DMS79 treated with DMSO at 0.1 percent for 48 hours (cell line): ENCODE results near the gene CADM1.

Experiments used
- DNase-seq: peaks from one replicate; lab custom pipeline; 2025; lab: John Stamatoyannopoulos, UW

The CADM1 gene

DNA sequence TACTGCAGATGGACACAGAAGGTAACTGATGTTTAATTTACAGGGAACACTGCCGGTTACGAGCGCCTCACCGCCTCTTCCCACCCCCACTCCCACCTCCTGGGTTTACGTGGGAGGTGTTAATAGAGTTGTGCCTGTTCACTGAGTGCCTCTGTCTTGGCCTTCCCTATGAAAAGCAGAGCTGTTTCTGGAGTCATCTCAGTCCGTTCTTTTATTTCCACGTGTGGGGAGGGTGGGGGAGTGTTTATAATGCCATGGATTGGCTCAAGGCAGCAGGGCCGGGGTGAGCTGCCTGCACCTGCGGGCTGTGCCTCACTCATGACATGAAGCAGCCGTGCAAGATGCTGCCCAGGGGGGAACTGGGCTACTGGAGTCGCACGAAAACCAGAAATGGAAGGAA lies 322.7 kb downstream of the CADM1 start:
- no peak for DNase-seq

DNA sequence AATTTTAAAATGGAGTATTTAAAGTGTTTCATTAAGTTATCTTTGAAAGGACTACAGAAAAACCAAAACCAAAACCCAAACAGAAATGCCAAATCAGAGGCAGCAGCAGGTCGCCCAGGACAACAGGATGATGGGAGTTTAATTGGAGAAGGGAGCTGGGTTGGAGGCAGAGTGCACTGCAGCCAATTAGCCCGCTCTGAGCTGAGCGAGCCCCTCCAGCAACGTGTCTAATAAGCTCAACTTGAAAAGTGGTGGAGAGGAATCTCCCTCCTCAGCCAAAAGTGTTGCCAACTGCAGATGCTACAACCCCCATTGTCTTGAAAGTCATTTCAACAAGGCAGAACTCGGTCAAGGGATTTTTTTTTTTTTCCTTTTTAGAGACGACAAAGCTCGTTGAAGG lies 323.9 kb downstream of the CADM1 start:
- DNase-seq, result peak; percentile 17

DNA sequence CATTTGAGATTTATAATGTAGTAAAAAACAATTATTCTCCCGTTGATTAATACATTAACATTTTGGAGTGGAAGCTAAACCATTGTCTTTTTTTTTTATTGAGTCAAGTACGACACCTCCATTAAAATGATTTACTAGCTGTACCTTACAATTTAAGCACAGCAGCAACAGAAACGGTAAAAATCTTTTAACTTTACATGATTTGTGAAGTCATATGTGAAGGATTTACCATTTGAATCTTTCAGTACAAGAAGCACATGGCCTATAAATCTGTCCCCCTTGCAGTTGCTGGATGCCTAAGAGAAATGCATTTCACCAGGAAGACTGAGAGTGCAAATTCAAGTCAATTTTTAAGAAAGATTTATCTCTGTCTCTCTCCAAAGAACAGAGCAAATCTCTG lies 324.6 kb downstream of the CADM1 start:
- no peak for DNase-seq

DNA sequence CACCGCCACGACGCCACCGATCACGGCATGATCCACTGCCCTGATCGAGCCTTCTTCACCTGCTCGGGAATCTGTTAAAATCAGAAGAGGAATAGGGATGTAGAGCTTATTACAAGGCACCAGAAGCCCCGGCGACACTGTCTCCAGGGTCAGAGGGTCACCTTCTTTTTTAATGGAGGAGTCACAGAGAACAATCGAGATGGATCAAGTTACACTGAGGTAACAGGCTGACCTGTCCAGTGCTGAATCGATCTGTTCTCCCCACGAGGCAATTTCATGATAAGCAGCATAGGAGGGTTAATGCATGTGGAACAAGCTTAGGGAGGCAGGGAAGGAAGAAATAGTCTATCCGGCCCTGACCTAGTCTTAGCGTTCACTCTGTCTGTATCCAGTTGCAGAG lies 325.5 kb downstream of the CADM1 start:
- no peak for DNase-seq

DNA sequence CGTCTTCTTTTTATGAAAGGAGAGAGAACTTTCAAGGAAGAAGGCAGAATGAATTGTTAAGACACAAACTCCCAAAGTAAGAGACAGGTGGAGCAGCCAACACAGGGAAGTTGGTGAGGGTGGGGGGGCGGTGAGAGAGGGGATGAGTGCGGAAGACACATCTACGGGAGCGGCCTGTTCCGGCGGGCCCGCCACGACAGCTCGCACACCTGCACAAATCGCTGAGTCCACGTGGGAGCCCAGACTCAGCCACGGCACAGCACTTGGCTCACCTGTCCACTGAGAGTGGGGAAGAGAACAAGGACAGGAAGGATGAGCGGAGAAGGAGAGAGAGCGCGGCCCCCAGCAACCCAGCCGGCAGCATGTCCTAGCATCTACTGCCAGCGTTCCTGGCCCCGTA lies 331.1 kb downstream of the CADM1 start:
- DNase-seq, result no peak

DNA sequence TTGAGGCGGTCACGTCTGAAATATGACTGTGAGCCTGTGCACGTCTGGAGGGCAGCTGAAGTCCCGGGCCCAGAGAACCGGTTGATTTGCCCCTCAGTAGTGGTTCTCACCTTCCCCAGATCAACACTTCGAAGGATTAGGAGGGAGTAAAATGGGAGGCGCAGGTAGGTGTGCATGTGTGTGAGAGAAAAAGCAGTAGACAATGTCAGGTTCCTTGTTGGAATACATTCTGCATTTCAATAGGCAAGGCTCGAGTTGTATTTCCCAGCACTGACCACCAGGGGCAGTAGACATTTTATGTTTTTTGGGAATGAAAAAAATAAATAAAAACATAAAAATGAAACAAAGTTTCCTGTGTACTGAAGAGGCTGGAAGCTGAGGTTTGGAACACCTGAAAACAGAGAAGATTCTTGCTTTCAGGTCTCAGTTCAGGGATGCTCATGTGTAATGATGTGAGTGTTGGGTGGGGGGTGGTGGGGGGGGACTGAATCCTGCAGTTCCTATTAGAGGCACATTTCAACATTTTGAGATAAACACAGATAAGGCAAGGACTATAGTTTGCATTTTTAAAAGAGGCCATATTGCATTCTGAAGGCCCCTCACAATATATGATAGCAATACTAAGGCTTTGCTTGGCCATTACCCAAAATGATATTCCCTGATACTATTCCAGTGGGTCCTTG lies 333.9 kb downstream of the CADM1 start:
- no peak for DNase-seq

DNA sequence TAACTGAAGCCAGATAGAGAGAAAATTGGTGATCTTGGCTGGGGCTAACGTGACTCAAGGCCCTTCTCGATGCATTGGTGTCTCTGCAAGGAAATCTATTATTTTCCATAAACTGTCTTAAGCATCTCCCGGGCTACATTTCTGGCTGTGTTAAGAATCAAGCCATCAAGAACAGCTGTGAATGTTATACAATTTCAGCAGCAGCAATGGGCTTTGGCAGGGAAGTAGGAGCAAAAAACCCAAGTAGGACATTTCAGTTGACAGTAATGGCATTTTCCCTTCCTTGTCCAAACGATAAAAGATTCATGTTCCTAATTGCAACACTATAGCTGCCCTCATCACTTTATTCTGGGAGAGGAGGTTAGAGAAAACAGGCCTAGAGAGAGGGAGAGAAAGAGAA lies 335.0 kb downstream of the CADM1 start:
- DNase-seq, result no peak

DNA sequence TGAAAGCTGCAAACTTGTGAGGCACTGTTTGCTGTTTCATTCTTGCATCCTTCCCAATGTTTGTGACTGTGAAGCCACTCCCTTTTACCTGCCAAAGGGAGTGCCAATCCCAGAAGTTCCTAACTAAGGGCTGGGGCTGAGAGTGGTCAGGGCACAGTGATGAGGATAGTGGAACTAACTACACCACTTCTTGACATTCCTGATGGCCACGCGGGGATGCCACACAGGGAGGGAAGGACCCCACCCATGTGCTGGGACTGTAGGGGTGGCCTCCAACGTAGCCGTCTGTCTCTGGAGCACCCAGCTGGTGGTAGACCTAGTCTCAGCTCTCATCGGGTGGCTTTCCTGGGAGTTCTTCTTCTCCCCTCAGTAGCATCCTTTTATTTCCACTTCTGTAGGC lies 335.5 kb downstream of the CADM1 start:
- no peak for DNase-seq

DNA sequence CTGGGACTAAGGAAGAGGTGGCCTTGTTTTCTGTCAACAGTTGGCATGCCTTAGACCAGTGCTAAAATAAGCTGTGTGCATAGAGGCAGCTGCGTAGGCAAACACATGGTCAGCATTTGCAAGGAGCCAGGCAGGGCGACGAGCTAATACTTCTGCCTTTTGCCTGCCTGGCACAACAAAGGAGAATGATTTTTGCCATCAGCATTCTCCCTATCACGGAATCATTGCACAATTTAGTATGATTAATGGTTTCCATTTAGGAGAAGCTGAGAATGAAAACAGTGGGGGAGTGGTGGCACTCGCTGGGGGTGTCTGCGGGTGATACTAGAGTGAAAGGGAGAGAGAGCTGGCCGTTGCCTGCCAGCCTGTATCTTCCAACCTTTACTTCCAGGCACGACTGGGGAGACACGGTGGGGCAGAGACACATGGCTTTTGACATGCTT lies 336.0 kb downstream of the CADM1 start:
- no peak for DNase-seq

DNA sequence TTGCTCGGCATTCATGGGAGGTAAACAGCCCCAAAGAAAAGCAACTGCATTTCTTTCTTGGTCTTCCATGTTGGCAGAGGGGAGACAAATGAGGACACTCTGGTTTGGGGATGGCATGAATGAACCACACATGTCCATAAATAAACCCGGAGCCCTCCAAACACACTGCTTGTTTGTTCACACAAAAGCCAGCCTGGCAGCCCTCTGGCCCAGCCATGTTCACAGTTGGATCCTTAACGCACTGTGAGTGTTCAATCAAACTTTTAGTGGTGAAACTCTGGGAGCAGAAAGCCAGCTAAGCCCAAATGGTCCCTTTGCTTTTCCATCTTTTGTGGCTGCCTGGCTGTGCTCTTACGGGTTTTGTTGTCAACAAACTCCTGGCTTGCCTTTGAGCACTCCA lies 336.8 kb downstream of the CADM1 start:
- peak; percentile 23 for DNase-seq

DNA sequence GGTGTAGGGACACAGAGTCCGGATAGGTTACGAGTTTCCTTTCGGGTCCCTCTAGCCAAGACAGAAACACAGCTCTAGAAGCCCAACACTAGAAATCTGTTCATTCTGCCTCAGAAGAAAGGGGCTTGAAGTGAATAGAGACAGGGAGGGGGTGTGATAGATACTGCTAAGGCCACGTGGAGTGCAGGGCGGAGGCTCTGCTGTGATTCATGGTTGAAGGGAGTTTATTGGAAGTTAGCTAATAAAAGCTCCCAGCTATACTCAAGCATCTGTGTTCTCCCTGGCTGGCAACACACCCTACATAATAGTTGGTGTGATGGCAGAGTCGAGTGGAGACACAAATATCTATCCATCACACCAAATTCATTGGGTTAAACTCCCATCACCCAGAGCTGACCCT lies 337.4 kb downstream of the CADM1 start:
- DNase-seq, result no peak

DNA sequence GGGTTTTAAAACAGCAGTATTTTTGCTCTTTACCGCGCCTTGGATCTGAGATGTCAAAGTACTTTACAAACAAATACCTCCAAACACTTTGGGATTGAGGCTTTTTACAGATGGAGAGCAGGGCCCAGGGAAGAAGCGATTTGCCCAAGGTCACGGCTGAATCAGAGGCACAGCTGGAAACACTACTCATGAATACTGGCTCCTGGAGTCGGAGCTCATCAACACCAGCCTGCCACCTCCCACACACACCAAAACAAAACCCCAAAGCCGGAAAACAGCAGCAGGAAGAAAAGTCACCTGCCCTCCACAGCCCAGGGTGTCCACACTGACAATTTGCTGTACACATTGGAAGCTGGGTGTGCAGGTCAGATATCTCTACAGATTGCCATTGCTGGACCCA lies 339.4 kb downstream of the CADM1 start:
- DNase-seq, result no peak

DNA sequence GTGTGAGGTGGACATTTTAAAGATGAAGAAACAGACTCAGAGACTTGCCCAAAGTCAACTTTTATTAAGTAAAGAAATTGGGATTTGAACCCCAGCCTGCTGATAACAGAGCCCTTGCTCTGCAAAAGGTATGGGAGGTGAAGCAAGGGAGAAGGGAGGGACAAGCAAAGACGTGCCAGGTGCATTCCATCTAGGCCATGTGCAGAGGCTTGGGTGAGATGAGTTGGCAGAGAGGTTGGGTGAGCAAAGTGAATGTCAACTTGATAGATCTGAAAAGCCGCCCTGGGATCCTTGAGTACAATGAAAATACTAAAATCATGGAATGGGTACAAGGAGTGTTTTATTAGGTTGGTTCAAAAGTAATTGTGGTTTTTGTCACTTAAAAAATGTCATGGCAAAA lies 341.3 kb downstream of the CADM1 start:
- no peak for DNase-seq

DNA sequence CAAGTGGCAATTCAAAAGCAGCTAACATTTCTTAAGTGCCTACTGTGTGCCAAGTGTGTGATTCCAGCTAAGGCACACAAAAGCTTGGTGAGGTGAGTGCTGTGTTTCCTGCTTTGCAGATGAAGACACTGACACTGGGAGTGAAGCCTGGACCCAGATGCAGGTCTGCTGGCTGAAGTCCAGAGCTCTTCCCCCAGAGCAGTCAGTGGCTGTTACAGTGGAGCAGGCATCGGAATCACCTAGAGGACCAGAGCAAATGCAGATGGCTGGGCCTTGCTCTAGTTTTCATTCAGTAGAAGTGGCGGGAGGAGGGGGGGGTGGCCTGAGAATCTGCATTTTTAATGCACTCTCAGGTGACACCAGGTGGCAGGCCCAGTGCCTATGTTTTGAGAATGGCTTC lies 342.3 kb downstream of the CADM1 start:
- peak; percentile 93 for DNase-seq

DNA sequence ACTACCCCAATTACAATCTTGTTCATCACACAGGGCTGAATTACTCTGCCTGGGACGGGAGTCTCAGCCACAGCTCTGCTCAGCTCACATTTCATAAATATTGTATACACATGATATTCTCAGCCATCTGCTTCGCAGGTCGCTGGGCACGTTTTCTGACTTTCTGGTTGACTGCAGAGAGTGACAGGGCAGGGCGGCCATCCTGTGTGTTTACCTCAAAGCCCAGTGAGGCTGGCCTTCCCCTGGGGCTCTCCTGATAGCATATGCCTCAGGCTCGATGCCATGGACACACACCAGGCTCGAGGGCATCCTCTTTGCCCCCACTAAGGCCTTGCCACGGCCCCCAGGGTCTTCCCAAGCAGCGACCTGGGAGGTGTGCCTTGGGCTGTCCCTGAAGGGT lies 345.0 kb downstream of the CADM1 start:
- DNase-seq, result peak; percentile 37

DNA sequence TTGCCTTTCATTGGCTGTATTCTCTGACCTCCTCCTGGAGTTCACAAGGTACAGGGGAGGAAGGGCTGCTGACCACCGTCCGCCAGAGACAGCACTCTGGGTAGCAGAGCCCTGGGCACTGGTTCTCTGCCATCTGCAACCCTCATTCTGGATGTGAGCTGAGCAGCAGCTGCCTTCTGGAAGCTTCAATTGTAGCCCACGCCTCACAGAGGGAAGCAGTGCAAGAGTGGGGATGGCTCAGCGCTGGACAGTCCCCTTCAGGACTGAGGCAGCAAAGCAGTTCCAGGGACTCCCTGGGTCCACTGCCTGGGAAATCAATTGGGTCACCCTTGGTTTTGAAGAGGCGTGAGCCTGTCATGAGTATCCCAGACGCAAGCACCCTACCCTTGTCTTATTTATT lies 346.2 kb downstream of the CADM1 start:
- no peak for DNase-seq

DNA sequence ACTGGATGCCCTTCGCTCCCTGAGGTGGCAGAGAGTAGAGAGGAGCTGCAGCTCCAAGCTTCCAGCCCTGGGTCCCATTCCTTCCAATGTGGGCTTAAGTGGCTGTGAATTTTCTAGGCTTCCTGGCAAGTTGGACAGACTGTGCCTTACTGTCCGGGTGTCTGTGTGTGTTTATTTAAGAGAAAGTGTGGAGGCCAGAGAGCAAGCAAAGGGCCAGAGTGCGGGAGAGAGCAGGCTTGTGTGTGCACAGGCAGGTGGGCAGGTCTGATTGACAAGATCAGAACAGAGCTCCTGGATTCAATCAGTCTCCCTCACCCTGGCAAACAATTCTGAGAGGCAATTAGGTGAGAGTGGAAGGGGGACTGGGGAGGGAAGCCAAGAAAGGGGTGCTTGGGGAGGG lies 347.0 kb downstream of the CADM1 start:
- DNase-seq, result no peak

DNA sequence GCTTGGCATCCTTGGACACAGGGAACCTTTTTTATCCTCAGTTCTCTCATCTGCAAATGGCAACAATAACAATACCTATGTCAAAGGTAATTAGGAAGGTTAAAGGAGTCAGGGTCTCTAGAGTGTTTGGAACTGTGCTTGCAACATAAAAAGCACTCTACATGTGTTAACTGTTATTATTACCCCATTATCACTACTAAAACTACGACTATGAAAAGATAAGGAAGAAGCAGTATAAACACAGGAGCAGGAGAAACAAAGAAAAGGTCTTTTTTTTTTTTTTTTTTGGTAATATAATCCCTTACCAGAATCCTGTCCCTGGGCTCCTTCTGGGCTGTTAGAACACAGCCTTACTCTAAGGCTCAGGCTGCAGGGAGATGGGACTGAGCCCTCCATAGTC lies 348.2 kb downstream of the CADM1 start:
- DNase-seq, result no peak

DNA sequence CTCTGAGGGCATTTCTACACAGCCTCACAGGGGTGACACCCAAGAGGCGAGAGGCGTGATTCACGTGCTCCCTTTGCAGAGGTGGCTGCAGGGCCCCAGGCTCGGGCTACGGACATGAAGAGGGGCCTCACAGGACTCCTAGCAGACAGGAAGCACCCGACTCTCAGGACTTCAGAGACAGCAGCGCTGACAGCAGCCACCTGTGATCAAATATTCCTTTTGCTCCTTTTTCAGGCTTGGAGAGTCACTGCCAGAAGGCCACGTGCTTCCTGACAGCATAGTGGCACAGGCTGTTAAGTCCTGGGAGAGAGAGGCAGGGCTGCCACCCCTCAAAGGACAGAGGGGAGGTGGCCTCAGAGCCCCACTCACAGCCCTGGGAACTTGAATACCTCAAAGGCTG lies 348.9 kb downstream of the CADM1 start:
- no peak for DNase-seq

DNA sequence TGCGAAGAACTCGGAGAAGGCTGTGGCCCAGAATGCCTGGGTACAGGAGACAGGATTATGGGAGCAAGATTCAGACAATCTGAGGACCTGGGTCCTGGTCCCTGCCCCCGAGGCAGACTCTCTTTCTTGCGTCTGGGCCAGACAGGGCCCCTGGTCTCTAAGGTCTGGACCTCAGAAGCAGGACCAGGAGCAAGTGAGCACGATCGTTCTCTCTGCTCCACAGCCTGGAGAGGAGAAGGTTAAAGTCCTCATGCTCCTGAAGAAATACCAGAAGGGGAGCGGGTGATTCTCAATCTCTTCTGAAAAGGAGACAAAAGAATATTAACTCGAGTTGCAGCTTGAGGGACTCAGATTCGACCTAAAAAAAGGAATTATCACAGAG lies 349.9 kb downstream of the CADM1 start:
- no peak for DNase-seq

DNA sequence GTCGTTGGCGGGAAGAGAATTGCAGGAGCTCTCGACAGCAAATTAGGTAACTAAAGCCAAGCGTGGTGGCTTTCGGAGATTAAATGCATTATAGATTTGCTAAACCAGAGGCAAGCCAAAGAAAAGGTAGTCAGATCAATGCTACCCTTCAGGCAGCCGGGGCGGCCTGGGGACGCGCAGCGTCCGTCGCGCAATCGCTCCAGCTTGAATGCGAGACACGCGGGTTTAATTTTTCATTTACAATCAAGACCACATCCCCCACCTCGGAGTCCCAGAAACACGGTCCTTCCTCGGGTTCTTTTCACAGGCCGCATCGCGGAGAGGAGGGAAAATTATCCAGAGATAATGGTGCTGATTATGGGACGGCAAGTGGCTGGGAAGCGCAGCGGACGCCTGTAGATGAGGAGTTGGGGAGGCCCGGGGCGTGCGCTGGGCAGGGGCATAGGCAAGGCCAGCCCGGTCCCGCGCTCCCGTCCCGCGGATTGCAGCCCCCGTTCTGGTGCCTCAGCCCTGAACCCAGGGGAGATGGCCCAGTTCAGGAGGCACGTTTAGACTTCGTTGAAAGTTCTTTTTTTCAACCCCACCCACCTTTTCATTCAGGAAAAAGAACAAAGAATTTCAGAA lies 350.4 kb downstream of the CADM1 start:
- DNase-seq, result no peak

DNA sequence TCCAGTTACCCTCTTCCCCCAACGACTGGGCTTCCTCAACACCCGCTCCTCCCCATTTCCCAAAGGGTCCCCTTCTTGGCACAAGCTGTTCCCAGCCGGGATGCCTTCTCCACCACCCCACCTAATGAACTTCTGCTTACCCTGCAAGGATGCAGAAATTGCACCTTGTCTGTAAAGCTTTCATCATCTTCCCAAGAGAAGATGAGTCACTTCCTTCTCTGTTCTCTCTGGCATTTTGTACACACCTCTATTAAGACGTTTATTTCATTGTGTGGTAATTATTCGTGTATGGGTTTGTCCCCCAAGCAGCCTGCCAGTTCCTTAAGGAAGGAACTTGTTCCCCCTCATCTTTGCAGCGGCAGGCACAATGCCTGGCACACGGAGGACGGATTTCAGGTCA lies 351.1 kb downstream of the CADM1 start:
- DNase-seq, result no peak

DNA sequence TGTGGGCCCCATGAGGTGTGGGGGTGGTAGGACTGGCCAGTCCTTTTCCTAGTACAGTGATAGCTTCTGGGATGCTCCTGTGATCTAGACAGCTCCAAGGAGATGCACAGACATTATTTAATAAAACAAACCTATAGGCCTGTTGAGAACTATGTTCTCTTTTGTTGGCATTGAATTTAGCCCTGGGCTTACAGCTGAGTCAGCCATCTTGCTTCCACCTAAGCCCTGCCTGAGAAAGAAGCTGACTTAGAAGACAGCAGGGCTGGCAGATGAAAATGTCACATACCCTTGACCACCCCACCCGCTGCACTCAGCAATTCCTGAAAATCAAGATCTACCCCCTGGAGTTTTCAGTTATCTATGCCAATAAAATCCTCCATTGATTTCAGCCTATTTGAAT lies 353.2 kb downstream of the CADM1 start:
- no peak for DNase-seq

DNA sequence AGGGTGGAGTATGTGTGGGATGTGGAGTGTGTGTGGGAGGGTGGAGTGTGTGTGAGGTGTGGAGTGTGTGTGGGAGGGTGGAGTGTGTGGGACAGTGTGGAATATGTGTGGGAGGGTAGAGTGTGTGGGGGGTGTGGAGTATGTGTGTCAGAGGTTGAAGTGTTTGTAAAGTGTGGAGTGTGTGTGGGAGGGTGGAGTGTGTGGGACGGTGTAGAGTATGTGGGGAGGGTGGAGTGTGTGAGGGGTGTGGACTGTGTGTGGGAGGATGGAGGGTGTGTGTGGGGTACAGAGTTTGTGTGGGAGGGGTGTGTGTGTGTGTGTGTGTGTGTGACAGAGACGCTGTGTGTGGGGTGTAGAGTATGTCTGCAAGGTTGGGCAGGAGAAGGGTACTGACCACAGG lies 355.5 kb downstream of the CADM1 start:
- DNase-seq, result no peak
